ENCODE data around the gene IL4R. TPM values are rescaled to one million over a fixed set of nuclear protein-coding genes. Genes with fewer than 3 reads are reported as not detected.

The IL4R gene
- total and polyA plus RNA-seq, 3 donors from 2014 or later: 41.4 to 70.7 (median 68.6) TPM

DNA sequence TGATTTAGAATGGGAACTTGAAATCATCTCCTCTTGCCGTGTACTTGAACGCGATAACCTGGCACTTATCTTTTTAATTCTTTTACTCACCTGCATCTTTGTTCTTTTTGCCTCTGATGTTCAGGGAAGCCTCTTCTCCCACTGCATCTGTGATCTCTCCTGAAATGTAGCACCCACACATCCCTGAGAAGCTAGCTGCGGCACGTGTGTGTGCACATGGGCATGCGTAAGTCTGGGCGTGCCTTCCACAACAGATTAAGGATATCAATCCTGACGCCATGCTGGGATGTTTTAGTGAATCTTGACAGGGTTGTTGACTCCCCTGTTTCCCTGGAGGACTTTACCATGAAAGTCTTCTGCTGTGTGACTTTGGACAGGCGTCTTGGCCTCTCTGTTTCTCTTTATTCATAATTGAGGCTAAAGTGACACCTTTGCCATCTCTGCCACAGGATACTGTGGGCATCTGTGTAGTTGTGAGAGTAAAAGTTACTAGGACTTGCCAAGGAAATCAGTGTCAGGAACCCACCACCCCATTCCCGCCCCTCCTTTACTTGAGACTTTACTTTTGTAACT is 20.5 kb downstream of the IL4R start:
- Histone ChIP-seq H3K27me3 (no peaks in the 10 kb centered on the region), H3K4me1 (no peaks in the 10 kb centered on the region), H3K9me3 (no peaks in the 10 kb centered on the region), H3K36me3 (ENCODE audit: low read depth, missing control alignments) (no peaks in the 10 kb centered on the region), H3K27ac (no peak overlapping the region), H3K4me3 (no peak overlapping the region)
- WGBS, 2 donors: 92 to 96% methylated on average over 9 to 10 of the region's 10 CpGs
- intact Hi-C loops (cut with DNase I; ENCODE audit: low total_unique reads): no loop called here
- no peak for DNase-seq
- TF ChIP-seq POLR2A (IDR thresholded peaks at IDR 0.05): no peak
- TF ChIP-seq, protein P1, sequence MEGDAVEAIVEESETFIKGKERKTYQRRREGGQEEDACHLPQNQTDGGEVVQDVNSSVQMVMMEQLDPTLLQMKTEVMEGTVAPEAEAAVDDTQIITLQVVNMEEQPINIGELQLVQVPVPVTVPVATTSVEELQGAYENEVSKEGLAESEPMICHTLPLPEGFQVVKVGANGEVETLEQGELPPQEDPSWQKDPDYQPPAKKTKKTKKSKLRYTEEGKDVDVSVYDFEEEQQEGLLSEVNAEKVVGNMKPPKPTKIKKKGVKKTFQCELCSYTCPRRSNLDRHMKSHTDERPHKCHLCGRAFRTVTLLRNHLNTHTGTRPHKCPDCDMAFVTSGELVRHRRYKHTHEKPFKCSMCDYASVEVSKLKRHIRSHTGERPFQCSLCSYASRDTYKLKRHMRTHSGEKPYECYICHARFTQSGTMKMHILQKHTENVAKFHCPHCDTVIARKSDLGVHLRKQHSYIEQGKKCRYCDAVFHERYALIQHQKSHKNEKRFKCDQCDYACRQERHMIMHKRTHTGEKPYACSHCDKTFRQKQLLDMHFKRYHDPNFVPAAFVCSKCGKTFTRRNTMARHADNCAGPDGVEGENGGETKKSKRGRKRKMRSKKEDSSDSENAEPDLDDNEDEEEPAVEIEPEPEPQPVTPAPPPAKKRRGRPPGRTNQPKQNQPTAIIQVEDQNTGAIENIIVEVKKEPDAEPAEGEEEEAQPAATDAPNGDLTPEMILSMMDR (IDR thresholded peaks at IDR 0.05): no peak

DNA sequence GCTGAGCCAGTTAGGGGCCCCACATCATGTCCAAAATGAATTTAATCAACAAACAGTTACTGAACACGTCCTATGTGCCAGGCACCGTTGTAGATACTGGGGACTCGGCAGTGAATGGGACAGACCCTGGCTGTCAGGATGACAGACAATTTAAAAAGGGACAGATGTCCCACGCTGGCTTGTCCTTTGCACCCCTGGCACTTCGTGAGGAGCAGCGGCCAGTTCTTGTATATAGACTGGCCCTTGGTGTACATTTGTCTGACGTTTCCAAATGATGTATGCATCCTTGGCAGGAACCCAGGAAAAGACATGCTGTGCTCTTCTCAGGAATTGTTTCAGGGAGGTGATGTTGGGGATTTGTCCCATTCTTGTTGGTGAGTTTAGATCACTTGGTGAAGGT is 21.1 kb downstream of the IL4R start:
- TF ChIP-seq POLR2A (IDR thresholded peaks at IDR 0.05): no peak
- TF ChIP-seq, protein P1 (IDR thresholded peaks at IDR 0.05): no peak
- no peaks in the 10 kb centered on the region for H3K27me3 ChIP-seq
- no peaks in the 10 kb centered on the region for H3K36me3 ChIP-seq (ENCODE audit: low read depth, missing control alignments)
- WGBS, 2 donors: 65 to 88% methylated on average over 6 to 7 of the region's 7 CpGs
- intact Hi-C loops (cut with DNase I; ENCODE audit: low total_unique reads): no loop called here
- H3K4me3 ChIP-seq: no peak overlapping the region
- H3K27ac ChIP-seq: no peak overlapping the region
- no peaks in the 10 kb centered on the region for H3K9me3 ChIP-seq
- no peak for DNase-seq
- no peaks in the 10 kb centered on the region for H3K4me1 ChIP-seq

DNA sequence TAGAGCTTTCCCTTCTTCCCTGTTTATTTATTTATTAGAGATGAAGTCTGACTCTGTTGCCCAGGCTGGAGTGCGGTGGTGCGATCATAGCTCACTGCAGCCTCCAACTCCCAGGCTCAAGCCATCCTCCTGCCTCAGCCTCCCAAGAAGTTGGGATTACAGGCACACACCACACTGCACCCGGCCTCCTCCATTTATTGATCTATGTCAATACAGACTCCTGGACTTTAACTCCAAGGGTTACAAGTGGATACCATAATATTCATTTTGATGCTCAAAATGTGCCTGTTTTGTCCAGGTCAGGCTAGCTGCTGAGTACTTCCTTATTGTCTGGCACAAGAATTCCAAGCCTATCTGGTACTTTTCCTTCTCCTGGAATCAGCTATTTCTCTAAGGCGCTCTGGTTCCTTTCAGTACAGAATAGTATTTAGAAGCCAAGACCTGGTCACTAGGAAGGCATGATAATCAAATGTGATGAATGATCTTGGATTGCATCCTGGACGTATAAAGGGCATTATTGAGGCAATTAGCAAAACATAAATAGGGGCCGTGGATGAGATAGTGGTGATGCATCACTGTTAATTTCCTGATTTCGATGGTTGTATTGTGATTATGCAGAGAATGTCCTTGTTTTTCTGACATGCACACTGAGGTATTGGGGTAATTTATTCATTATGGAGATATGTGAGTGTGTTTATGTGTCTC is 21.7 kb downstream of the IL4R start:
- H3K27me3 ChIP-seq: no peaks in the 10 kb centered on the region
- no peaks in the 10 kb centered on the region for H3K36me3 ChIP-seq (ENCODE audit: low read depth, missing control alignments)
- 80% methylated on average over 7 of the region's 7 CpGs for WGBS, 2 donors
- no peak for DNase-seq
- H3K27ac ChIP-seq: no peak overlapping the region
- TF ChIP-seq POLR2A (IDR thresholded peaks at IDR 0.05): no peak
- TF ChIP-seq, protein P1 (IDR thresholded peaks at IDR 0.05): no peak
- H3K9me3 ChIP-seq: no peaks in the 10 kb centered on the region
- intact Hi-C loops (cut with DNase I; ENCODE audit: low total_unique reads): no loop called here
- H3K4me1 ChIP-seq: no peaks in the 10 kb centered on the region
- H3K4me3 ChIP-seq: no peak overlapping the region

DNA sequence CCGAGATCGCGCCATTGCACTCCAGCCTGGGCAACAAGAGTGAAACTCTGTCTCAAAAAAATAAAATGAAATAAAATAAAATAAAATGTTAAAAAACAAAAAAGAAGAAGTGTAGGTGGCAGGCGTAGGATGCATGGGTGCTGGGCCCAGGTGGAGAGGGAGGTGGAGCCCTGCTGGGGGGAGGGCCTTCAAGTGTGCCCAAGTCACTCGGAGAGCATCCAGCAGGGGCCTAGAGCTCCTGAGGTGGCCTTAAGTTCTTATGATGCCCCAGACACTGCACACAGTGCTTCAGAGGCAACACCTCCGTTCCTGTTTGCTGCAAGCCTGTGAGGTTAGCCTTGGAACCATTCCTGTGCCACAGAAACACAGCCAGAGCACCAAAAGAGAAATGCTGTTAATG is 23.2 kb downstream of the IL4R start:
- no peaks in the 10 kb centered on the region for H3K4me1 ChIP-seq
- no peak overlapping the region for H3K4me3 ChIP-seq
- no peaks in the 10 kb centered on the region for H3K9me3 ChIP-seq
- no peak overlapping the region for H3K27ac ChIP-seq
- TF ChIP-seq, protein P1 (IDR thresholded peaks at IDR 0.05): no peak
- no peak for TF ChIP-seq POLR2A (IDR thresholded peaks at IDR 0.05)
- no peak for DNase-seq
- intact Hi-C loops (cut with DNase I; ENCODE audit: low total_unique reads): no loop called here
- 92 to 93% methylated on average over 6 of the region's 6 CpGs for WGBS, 2 donors
- H3K36me3 ChIP-seq (ENCODE audit: low read depth, missing control alignments): no peaks in the 10 kb centered on the region
- no peaks in the 10 kb centered on the region for H3K27me3 ChIP-seq

DNA sequence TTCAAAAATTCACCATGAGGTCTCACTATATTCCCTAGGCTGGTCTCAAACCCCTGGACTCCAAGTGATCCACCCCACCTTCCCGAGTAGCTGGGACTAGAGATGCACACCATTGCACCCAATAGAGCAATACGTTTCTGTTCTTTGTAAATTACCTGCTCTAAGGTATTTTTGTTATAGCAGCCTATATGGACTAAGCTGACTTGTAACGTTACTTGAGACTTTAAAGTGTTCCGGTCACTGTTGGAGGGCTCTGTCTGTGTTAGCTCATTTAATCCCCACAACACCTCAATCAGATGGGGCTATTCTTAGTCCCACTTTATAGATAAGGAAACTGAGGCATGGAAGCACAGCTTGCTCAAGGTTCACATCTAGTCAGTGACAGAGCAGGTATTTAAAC is 25.4 kb downstream of the IL4R start:
- Histone ChIP-seq H3K27ac (no peak overlapping the region), H3K4me1 (no peaks in the 10 kb centered on the region), H3K4me3 (no peak overlapping the region), H3K27me3 (no peaks in the 10 kb centered on the region), H3K36me3 (ENCODE audit: low read depth, missing control alignments) (no peaks in the 10 kb centered on the region), H3K9me3 (no peaks in the 10 kb centered on the region)
- TF ChIP-seq POLR2A (IDR thresholded peaks at IDR 0.05): no peak
- TF ChIP-seq, protein P1 (IDR thresholded peaks at IDR 0.05): no peak
- intact Hi-C loops (cut with DNase I; ENCODE audit: low total_unique reads): no loop called here
- 95% methylated on average over 4 of the region's 4 CpGs for WGBS, 2 donors
- DNase-seq: no peak

Data from testis (tissue), 3 donors.